Activated CD4-positive, CD25-positive, alpha-beta regulatory T cell treated with anti-CD3 and anti-CD28 coated beads, Interleukin-2, amount 50 U/mL, for 72 hours (primary cell): ENCODE results near the gene MAN2B1.
"Not testable (repeated sequence)": the region's sequence is repeated elsewhere in the genome, so short reads cannot be mapped to it uniquely, and the experiment has no call there.

Source experiments
- DNase-seq: peaks from one replicate; pipeline ENCODE4 v3.0.0; 2021

Gene MAN2B1

GRCh38 chr19:12666265-12667048, at the start of gene MAN2B1, which contains the start of gene WDR83:
TSS of gene MAN2B1 (minus strand) at chr19:12666742. CDS start at chr19:12666701, 41 bp downstream.
TSS of gene WDR83 (plus strand) at chr19:12666807. CDS start at chr19:12669791, 2,984 bp downstream.
- DNase-seq: peak; percentile 76

GRCh38 chr19:12715929-12716328, 49.4 kb upstream of the MAN2B1 start:
- no peak for DNase-seq

GRCh38 chr19:12715102-12715501, 48.6 kb upstream of the MAN2B1 start:
- no peak for DNase-seq

- DNase-seq: not testable (repeated sequence)
Measured at GRCh38 chr19:12713304-12713703, 46.8 kb upstream of the MAN2B1 start.

GRCh38 chr19:12712077-12712476, 45.5 kb upstream of the MAN2B1 start:
- DNase-seq: not testable (repeated sequence)

- no peak for DNase-seq
Measured at GRCh38 chr19:12711187-12711586, 44.6 kb upstream of the MAN2B1 start.

- DNase-seq: no peak
Measured at GRCh38 chr19:12708641-12709040, 42.1 kb upstream of the MAN2B1 start.

GRCh38 chr19:12706332-12706718, 39.8 kb upstream of the MAN2B1 start:
- DNase-seq: no peak

GRCh38 chr19:12705654-12706331, 39.3 kb upstream of the MAN2B1 start:
- DNase-seq: no peak

- DNase-seq: no peak
Measured at GRCh38 chr19:12705169-12705568, 38.6 kb upstream of the MAN2B1 start.

- DNase-seq: no peak
Measured at GRCh38 chr19:12703046-12703445, 36.5 kb upstream of the MAN2B1 start.

GRCh38 chr19:12701596-12702282, 35.2 kb upstream of the MAN2B1 start:
- DNase-seq: no peak

GRCh38 chr19:12698138-12698537, 31.6 kb upstream of the MAN2B1 start:
- no peak for DNase-seq

GRCh38 chr19:12697425-12697824, 30.9 kb upstream of the MAN2B1 start:
- not testable (repeated sequence) for DNase-seq

- DNase-seq: peak; percentile 98
Measured at GRCh38 chr19:12696366-12697335, 30.1 kb upstream of the MAN2B1 start, which contains the start of gene FBXW9. TSS of gene FBXW9 (minus strand) at chr19:12696631. CDS start at chr19:12696581, 50 bp downstream.

GRCh38 chr19:12695997-12696365, 29.4 kb upstream of the MAN2B1 start:
- DNase-seq: no peak

GRCh38 chr19:12695514-12695913, 29.0 kb upstream of the MAN2B1 start:
- no peak for DNase-seq

- no peak for DNase-seq
Measured at GRCh38 chr19:12695096-12695495, 28.6 kb upstream of the MAN2B1 start.

- DNase-seq: no peak
Measured at GRCh38 chr19:12694641-12695040, 28.1 kb upstream of the MAN2B1 start.

GRCh38 chr19:12692960-12693359, 26.4 kb upstream of the MAN2B1 start:
- no peak for DNase-seq

GRCh38 chr19:12689581-12690216, 23.2 kb upstream of the MAN2B1 start:
- DNase-seq: no peak

- DNase-seq: no peak
Measured at GRCh38 chr19:12689012-12689411, 22.5 kb upstream of the MAN2B1 start.
